Raji (cell line): ENCODE measurements around the gene EXOC6B.

Experiments used
- POLR2A ChIP-seq: IDR thresholded peaks from 2 replicates; pipeline ENCODE4 v1.6.1; 2011; ENCODE audit warnings: low read depth, low read length, control low read depth; ENCODE audit not compliant: insufficient read depth

Gene EXOC6B

DNA sequence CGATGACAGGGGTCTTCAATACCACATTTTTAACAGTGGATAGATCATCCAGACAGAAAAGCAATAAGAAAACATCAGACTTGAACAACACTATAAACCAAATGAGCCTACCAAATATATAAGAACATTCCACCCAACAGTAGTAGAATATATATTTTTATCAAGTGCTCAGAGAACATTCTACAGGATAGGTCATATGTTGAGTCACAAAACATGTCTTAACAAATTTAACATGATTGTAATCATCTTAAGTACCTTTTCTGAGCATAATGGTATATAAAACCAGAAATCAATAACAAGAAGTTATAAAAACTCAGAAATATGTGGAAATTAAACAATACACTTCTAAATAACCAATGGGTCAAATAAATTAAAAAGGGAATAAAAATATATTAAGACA is 484.2 kb downstream of the EXOC6B start:
- no peak for TF ChIP-seq POLR2A

DNA sequence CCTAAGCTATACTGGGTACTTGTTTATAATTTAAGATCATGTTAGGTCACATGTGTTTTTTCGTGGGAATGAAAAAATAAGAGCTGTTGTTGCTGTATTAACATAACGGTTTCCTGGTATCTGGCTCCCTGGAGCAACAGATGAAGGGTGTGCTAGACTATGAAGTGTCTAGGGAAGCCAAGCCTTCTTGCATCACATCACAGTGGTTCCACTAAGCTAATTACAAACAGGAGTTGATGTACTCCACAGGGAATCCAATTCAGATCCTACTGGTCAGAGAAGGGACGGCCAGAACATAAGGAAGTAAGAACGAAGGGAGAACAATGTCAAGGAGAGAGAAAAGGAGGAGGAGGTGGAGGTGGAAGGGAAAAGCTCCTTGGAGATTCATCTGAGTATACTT is 485.2 kb downstream of the EXOC6B start:
- TF ChIP-seq POLR2A = no peak

DNA sequence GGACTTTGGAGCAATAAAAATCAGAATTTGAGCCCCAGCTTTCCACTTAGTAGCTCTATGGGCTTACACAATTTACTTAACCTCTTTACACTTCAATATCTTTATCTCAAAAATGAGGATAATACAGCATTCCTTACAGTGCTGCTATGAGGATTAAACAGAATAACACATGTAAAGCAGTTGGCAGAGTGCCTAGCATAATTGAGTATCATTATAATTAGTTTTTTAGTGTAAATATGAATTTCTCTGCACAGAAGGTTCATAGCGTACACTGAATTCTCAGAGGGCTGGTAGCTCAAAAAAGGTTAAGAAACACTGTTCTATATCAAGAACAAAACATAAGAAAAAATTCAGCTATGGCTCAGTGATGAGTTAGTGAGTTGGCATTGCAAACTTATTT is 487.8 kb downstream of the EXOC6B start:
- no peak for TF ChIP-seq POLR2A

DNA sequence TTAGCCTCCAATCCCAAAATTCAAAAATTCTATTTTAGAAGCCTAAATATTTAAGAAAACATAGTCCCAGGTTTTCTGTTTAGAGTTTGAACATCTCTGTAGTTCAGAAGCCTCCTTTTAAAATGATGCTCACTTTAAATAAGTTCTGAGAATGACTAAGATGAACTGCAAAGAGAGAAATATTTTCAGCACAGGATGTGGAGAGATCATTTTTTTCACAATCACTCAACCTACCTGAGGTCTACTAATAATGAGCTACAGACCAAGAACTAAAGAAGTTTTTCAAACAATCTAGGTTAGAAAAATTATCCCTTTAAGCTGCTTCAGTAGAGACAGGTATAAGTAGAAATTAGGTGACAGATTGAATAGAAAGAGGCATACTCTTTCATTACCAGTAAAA is 493.1 kb downstream of the EXOC6B start:
- no peak for TF ChIP-seq POLR2A

DNA sequence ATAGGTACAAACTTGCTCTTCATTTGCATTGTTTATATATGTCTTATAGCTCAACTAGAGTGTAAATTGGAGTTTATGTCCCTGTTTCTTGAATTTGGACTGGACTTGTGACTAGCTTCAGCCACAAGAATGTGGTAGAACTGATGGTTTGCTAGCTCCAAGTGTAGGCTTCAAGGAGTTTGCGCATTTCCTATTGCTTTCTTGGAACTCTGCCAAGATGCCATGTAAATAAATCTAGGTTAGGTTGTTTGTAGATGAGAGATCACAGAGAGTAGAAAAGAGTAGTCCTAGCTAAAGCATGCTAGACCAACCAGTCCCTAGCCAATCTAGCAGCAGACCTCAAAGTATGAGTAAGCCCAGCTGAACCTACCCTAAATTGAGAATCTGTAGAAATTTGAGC is 495.2 kb downstream of the EXOC6B start:
- no peak for TF ChIP-seq POLR2A

DNA sequence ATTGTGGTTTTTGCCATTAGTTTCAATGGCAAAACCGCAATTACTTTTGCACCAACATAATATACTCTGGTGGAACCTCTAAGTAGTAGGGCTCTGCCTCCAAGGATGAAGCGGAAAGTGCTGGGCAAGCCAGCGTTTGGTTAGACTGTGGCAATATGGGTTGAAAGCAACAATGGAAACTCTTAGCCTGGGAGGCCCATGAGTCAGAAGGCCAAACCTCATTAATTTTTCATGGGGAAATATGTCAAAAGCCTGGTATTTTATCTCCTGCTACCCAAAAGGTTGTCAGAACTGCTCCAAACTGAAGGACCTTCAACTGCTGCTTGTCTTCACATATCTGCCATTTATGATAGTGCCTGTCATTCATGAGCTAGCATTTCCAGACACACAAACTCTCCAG is 499.1 kb downstream of the EXOC6B start:
- TF ChIP-seq POLR2A = no peak

DNA sequence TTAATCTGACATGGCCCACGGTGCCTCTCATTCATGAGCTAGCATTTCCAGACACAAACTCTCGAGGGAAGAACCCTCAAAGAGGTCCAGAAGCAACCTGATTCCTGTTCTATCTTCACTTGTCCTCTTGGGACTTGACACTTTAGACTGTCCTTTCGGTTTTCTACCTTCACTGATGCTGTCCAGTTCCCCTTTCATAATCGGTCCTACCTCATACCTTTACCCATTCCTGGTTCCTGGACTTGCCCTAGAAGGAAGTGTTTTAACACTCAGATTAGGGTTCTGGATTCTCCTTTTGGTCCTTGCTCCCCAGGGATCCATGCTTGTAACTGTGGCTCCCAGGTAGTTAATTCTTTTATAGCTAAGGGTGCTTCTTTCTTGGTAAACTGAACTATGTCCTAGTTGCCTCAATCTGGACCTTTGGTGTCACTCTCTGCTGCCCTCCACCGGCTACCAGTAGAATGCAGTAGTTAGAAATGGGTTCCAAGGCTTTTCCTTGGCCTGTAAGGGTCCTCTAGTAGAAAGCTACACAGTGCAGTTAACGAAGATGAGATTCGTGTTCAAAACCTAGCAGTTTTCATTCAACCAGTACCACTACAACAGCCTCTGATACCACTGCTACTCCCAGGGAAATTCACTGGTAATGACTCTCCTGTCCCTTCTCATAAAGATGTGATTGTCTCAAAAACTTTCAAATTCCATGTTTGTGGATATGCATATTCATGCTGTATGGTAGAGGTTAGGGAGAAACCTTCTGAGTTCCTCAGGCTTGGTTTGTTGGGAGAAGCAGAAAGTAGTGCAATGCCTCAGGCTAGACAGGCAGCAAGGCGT is 500.0 kb downstream of the EXOC6B start:
- TF ChIP-seq POLR2A = no peak

DNA sequence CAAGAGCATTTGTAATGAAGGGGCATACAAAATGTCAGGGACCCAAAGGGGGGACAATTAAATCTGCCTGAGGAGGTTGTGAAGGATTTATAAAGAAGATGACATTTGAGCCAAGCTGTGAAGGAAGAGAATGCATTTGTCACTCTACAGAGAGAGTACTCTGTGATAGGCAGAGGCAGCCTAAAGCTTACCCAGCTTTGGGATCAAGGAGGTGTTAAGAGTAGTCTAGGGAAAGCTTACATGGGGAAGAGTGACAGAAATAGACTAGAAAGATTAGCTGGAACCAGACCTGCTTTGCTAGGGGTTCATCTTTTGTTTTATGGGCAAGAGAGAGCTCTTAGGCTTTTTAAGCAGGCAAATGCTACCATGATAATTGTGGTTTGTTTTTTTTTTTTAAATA is 509.1 kb downstream of the EXOC6B start:
- TF ChIP-seq POLR2A = no peak

DNA sequence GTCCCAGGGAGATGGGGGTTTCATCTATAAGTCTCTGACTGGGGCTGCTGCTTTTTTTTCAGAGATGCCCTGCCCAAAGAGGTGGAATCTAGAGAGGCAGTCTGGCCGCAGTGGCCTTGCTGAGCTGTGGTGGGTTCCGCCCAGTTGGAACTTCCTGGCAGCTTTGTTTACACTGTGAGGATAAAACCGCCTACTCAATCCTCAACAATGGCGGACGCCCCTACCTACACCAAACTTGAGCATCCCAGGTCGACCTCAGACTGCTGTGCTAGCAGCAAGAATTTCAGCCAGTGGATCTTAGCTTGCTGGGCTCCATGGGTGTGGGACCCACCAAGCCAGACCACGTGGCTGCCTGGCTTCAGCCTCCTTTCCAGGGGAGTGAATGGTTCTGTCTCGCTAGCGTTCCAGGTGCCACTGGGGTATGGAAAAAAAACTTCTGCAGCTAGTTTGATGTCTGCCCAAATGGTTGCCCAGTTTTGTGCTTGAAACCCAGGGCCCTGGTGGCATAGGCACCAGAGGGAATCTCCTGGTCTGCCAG is 525.6 kb downstream of the EXOC6B start:
- no peak for TF ChIP-seq POLR2A

DNA sequence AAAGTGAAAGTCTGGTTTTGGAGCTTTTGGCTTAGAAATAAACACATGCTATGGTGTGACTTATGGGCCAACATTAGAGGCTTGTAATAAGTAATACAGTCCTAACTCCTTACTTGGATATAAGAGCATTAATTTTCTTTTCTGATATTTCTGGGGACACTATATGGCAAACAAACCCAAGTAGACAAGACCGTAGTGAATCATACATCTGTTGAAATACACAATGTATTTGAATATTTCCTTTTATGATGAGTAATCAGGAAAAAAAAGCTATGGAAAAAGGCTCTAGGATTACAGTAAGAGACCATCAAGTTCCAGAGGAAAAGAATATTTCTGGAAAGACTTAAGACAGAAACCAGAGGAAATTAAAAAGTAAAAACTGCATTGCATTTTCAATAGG is 532.2 kb downstream of the EXOC6B start:
- no peak for TF ChIP-seq POLR2A

DNA sequence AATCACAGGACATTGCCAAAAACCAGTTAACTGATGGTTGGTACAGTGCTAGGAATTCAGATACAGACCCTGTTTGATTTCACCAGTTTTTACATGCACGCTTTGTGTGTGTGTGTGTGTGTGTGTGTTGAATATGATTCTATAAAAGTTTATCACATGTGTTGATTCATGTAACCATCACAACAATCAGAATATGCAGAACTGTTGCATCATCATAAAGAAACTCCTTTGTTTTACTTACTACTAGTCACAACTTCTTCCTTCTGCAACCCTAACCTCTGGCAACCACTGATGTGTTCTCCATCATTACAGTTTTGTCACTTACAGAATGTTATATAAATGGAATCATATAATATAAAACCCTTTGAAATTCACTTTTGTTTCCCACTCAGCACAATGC is 533.4 kb downstream of the EXOC6B start:
- TF ChIP-seq POLR2A = no peak

DNA sequence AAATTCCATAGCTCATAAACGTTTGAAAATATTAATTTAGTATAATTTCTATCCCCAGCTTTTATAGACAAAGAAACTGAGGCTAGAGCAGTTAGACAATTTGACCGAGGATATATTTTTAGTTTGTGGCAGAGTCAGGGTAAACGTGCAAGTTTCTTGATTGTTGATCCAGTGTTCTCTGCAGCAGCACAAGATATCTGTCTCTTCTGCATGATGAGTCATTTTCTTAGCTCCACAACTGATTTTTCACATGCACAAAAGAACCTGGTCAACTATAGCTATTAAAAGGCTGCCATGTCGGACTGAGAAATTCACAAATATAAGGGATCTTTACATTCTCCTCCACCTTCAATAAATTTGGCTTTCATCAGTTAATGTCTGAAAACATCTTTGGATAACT is 534.8 kb downstream of the EXOC6B start:
- TF ChIP-seq POLR2A = no peak

DNA sequence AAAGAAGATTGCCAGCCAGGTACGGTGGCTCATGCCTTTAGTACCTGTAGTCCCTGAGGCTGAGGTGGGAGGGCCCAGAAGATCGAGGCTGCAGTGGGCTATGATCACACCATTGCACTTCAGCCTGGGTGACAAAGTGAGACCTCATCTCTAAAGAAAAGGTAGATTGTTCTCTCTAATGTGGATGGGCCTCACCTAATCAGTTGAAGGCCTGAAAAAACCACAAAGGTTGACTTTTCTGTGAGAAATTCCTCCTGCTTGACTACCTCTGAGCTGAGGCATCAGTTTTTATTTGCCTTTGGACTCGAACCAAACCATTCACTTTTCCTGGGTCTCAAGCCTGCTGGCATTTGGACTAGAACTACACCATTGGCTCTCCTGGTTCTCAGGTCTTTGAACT is 536.1 kb downstream of the EXOC6B start:
- TF ChIP-seq POLR2A = no peak

DNA sequence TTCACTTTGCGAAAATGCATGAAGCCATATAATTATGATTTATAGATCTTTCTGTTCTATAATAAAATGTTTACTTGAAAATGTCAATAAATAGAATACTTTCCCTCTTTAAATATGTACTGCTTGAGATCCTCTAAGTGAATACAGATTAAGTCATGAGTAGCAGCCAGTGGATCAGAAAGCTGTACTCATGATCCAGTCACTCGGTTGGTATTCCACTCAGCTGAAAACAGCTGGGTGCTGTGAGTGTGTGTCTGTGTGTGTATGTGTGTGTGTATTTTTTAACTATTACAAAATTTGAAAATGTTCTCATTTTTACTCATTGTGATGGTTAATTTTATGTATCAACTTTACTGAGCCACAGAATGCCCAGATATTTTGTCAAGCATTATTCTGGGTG is 536.5 kb downstream of the EXOC6B start:
- TF ChIP-seq POLR2A = no peak

DNA sequence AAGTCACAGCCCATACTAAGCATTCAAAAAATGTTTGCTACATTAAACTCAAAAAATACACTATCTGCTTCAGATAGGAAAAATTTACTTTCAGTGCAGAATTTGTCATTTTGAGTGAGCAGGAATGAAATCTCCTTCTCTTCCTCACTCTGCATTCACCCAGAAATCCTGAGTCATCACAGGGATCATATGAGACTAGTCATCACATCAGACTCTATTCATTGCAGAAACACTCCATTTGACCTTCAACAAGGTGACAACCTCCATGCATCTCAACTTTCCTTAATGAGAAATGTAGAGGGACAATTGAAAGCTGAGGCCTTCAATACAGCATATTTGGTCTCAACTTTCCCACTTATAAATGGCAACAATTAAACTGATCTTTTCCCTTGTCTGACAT is 547.8 kb downstream of the EXOC6B start:
- TF ChIP-seq POLR2A = no peak

DNA sequence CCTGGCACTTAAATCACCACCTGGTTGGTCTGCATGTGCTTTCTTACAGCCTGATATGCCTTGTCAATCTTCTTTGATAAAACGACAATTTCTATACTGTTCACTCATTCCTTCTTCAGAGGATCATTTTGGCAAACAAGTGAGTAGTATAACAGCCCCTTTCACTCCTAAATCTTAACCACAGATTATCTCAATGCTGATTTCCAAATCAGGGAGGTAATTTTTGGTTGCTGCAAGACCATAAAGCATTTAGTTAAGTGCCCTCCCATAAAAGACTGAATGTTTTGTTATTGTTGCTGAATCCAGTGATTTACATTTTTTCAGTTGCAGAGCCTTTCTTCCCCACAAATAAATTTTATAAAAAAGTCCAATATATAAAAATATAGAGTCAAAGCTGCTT is 549.0 kb downstream of the EXOC6B start:
- TF ChIP-seq POLR2A = no peak

DNA sequence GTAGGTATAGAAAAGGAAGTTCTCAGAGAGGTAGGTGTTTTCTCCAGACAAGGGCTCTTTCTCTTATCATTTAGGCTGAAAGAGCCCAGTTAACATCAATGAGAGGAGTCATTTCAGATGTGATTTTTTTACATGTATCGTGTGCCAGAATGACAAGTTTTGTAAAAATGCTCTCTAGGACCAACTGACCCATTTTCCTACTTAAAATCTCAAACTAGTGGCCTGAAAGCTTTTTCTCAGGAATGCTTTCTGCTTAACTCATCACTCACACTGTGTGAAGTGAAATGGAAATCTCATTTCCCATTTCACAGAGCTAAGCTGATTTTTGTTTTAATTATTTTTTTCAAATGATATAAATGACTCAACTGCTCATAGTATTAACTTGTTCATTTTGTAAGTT is 549.5 kb downstream of the EXOC6B start:
- TF ChIP-seq POLR2A = no peak
